GM21825 (cell line): ENCODE measurements around the gene MID2.
"Not testable (repeated sequence)": the region's sequence is repeated elsewhere in the genome, so short reads cannot be mapped to it uniquely, and the experiment has no call there.

Experiments used
- ATAC-seq: cut with Tn5 transposase; IDR thresholded peaks from one replicate; pipeline ENCODE4 v1.9.1; 2021; ENCODE audit warnings: mild to moderate bottlenecking, moderate library complexity; ENCODE audit not compliant: unreplicated experiment

MID2 gene

GRCh38 chrX:107825698-107826237 is at the start of gene MID2:
Gene MID2 (plus strand): TSS chrX:107825866. CDS start chrX:107826427, 561 bp downstream.
- peak; percentile 26 for ATAC-seq

DNA sequence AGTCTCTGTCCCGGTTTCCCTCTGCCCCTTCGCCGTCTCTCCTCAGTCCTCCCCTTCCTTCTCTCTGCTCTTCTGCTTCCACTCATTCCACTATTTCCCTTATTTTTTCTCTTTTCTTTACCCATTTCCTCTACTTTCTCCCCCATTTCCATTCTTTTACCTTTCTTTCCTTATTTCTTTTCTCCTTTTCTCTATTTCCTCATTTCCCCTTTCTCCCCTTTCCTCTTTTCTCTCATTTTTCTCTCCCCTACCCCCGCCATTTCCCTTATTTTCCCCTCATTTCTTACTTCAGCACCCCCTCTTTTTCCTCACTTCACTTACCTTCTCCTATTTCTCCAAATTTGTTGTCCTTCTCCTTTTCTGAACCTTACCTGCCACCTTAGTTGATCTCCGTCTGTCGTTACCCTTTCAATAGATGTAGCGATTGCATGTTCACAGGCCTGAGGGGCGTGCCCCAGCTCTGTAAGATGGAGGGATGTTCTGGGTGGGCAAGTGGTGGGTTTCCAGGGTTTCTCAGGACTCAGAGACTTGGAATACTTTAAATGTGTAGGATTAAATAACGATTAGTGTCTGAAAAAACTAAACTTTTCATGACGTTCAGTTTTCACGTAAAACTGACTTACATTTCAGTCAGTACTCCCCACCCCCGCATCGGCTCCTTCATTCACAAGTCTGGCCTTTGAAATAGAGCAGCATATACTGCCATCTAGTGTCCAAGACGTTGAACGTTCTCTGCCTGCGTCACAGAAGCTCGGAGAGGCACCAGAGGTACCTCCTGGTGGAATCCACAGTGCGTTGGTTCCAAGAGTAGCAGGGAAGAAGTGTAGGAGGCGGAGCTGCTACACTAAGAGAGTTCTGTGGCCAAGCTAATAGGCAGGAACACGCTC is 48.8 kb upstream of the MID2 start:
- peak; percentile 76 for ATAC-seq

DNA sequence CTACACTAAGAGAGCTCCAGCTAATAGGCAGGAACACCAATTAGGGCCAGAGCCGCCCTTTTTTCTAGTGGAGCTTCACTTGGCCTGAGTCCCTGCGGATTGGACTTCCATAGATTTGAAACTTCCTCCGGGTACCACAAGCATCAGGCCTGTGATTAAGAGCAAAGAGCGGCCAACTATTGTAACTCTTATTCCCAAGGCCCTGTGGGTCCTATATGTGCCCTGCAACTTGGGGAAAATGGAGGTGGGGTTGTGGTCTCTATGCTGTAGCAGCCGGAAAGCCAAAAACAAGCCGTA is 48.2 kb upstream of the MID2 start, which contains the start of gene NCBP2L:
TSS of gene NCBP2L (plus strand) at position 198 of the 297 bp plus-strand sequence. CDS start 16,488 bp downstream, outside the sequence.
- ATAC-seq = no peak

GRCh38 chrX:107780525-107780924 is 45.1 kb upstream of the MID2 start:
- ATAC-seq = no peak

DNA sequence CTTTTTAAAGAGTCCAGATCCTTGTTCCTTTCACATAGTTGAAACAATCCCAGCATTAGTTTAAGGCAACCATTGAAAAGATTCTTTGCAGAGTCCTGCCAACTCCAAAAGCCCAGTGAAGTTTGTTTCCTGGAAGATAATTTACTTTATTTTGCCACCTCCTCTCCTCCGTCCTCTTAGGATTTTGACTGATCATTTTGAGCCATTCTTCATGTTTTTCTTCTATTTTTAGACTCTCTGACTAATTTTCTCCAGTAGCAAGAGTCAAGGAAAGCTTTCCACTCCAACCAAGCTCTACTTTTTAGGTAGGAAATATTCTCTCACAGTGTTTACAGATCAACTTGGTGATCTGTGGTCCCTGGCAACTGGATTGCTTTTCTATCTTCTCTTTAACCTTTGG is 37.8 kb upstream of the MID2 start:
- no peak for ATAC-seq

DNA sequence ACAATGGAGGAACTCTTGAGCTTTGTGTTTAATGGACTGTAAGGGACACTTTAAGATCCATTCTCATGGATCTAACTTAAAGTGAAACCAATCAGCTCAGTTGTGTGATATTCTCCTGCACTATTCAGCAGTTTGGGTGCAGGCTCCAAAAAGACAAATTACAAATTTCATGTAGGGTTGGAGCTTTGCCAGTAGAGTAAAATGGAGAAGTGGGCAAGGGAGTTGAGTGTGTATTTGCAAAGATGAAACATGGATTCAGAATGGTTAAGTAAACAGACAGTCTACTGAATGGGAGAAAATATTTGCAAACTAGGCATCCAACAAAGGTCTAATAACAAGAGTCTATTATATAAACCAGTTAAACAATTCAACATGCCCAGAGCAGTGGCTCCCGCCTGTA is 21.2 kb upstream of the MID2 start:
- ATAC-seq = no peak

DNA sequence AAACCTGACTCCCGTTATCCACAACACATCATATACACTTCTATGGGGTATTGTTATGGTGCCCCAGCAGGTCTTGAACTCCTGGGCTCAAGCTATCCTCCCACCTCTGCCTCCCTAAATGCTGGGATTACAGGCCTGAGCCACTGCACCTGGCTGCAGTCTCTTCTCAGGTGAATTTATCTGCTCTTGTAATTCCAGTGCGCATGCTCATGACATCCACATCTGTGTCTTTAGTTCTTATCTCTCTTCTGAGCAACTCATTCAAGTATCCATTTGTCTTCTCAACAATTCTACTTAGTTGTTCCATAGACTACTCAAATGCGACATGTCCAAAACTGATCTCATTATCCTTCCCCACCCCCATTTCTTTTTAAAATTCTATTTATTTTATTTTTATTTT is 20.5 kb upstream of the MID2 start:
- no peak for ATAC-seq

- not testable (repeated sequence) for ATAC-seq
These were observed 15.6 kb upstream of the MID2 start for GRCh38 chrX:107810053-107810452.

GRCh38 chrX:107818900-107819521 is 6.7 kb upstream of the MID2 start:
- ATAC-seq = no peak

DNA sequence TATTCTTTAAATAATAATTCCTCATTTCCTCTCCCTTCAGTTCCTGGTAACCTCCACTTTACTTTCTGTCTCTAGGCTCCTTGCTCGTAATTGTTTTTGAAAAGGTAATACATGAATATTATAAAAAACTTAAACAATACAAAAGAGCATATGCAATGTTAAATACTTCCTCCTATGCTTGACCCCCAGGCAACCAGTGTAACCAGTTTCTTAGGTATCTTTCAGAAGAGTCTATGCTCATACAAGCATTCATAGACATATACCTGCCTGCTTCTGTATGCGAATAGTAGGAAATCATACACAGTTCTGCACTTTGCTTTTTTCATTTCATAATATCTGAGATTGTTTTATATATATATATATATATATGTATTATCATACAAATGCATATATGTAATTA is 2.6 kb upstream of the MID2 start:
- ATAC-seq = no peak

GRCh38 chrX:107823456-107823855 is 2.2 kb upstream of the MID2 start:
- ATAC-seq = no peak

DNA sequence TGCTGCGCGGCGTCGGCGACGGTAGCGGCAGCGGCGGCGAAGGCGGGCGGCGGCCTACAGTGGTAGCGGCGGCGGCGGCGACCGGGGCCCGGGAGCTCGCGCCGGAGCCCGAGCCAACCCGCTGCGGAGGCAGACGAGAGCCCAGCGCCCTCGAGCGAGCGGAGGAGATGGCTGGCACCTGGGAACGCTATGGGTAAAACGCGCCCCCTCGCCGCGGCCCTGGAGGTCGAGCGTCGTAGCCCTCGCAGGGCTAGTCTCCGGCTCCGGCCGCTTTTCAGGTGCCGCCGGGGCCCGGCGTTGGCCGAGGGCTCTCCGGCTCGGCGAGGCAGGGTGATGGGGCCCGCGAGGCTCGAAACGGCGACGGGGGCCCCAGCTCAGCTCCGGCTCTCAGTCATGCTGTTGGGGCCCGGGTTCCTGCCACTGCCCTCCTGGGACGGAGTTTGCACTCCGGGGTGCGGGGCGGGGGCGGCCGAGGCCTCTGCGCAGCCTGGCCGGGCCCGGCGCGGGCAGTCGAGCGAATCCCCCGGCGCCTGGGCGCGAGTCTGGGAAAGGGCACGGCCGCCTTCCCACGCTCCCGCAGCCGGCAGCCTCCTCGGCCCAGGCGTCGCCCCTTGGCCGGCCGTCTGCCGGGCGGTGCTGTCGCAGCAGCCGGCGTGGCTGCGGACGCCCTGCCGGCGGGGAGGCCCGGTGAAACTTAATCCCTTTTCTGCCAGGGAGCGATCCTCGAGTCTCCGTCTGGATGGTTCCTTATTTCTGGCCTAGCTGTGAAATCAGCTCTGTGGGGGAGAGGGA is 768 bp downstream of the MID2 start:
- peak; percentile 68 for ATAC-seq

DNA sequence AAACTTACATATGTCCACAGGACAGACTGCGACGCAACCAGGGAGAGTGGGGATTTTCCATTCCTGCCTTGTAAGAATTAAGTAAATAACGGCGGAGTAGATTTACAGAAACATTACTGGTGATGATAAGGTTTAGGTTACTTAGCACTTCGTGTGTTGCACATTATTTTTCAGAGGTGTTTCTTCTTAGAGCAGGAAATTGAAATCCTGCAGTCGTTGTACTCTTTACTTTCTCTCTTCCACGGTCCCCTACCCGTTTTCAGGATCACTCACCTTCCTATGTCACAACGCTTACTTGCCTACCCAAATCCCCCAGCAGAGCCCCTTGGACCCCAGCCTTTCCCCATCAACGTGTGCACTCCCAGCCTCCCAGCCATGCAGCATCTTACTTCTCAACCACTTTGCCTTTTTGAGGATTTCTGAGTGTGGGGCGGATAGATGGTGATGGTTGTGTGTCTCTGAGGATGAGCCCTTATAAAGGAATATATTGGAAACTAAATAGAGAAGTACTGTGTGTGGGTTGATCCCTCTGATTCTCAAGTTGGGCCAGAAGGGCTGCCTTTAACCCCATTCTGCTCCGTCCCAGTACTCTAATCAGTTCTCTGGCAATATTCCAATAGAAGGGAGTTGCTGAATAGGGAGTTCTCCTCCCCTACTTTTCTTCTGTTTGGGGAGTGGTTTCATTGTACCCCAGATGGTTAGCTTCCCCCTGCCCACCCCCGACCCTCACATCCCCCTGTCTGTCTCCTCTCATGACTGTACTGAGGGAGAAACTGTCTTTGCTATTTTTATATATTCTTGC is 1.6 kb downstream of the MID2 start:
- ATAC-seq = no peak

- ATAC-seq = no peak
These were observed 2.2 kb downstream of the MID2 start for GRCh38 chrX:107827852-107828251.

DNA sequence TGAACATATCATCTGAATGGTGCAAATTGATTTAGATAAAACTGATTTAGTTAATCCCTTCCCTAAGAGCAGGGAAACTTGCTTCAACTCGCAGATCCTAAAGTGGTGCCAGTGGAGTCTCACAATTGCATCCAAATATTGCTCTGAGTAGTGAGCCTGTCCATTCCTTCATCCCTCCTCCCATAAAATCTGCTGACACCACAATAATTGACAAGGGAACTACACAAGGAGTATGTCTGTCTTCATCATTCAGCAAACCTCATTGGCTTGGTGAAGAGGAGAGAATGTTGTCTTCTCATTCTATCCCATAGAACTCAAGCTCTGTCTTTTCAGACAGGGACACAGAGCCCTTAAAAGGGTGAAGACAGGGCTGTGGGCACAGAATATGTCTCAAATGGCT is 4.2 kb downstream of the MID2 start:
- no peak for ATAC-seq

- ATAC-seq = no peak
These were observed 5.5 kb downstream of the MID2 start for GRCh38 chrX:107831071-107831730.

DNA sequence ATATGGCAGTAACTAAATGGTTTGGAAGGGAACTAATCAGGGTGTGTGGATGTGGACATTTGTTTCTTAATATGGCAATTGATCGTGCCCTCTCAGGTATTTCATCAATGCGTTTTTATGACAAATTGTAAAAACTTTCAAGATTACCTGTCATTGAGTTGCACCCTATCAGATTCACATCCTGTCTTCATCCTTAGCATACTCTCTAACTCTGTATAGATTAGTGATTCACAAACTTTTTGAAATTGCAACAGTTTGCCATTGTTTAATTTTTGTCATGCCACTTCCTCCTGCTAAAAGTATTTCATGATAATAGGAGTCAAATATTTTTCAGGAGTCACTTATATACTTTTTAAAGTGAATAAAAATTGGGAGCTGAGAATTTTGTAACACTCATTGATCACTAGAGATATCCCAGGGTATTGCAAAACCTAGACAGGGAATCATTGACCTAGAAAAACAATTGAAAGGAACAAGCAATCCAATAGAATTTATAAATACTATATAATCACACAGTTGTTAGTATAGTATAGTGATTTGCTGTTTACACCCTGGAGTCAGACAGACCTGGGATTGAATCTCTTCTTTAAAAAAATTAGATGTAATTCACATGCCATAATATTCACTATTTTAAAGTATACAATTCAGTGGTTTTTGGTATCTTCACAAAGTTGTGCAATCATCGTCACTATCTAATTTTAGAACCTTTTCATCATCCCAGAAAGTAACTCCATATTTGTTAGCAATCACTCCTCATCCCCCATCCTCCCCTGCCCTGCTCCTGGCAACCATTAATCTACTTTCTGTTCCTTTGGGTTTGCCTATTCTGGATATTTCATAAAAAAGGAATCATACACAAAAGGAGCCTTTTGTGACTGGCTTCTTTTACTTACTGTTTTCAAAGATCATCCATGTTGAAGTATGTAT is 8.9 kb downstream of the MID2 start:
- ATAC-seq = no peak

- no peak for ATAC-seq
These were observed 11.3 kb downstream of the MID2 start for GRCh38 chrX:107836958-107837357.

- ATAC-seq = no peak
These were observed 15.3 kb downstream of the MID2 start for GRCh38 chrX:107840971-107841370.
